ENCODE data around the gene AWAT2.

AWAT2 gene

DNA sequence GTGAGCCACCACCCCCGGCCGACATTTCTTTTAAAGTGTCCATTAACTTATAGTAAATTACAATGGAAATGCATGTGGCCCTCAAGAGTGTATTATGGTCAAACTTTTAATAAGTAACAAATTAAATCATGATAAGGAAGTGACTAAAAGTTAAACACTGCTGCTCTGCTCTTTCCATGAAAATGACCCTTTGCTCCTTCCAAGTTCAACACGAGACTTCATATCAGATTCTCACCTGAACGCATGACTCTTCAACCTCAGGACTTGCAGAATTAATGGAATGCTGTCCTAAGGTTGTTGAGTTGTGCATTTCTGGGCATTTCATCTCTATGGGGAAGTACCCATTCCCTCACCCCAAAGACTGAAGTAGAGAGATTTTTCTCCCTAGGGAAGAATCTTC is 27.1 kb downstream of the AWAT2 start:
- Histone ChIP-seq H3K79me1 (replicated peaks; ENCODE audit: low read length, poor library complexity, severe bottlenecking) (no peaks in the 10 kb centered on the region), H3K4me1 (ENCODE audit: control insufficient read depth, insufficient read depth, low read depth, low read length) (no peaks in the 10 kb centered on the region), H4K8ac (ENCODE audit: low read length) (no peak overlapping the region), H3K4me3 (ENCODE audit: insufficient read depth in 1 of 2, low read depth in 1 of 2, low read length in 2 of 2) (no peak overlapping the region), H3K4ac (ENCODE audit: low read depth in 1 of 2, low read length in 2 of 2) (no peak overlapping the region), H3K27me3 (ENCODE audit: control insufficient read depth in 1 of 2, insufficient read depth in 1 of 2, low read length in 2 of 2) (peaks cover 0 to 32% of the 10 kb centered on the region in 2 experiments), H3K4me2 (ENCODE audit: low read length, poor library complexity, severe bottlenecking) (no peak overlapping the region), H2AK5ac (ENCODE audit: low read length, severe bottlenecking) (no peak overlapping the region), H3K23ac (ENCODE audit: low read length in 2 of 2) (no peak overlapping the region), H3K9me3 (ENCODE audit: control insufficient read depth, low read length) (peaks cover 9% of the 10 kb centered on the region), H2AFZ (ENCODE audit: low read depth, low read length) (no peak overlapping the region), H3K18ac (ENCODE audit: low read depth in 1 of 2, low read length in 2 of 2) (no peak overlapping the region), H2BK12ac (ENCODE audit: low read length in 2 of 2) (no peak overlapping the region), H3K9ac (ENCODE audit: low read length) (no peak overlapping the region), H4K91ac (ENCODE audit: low read length) (no peak overlapping the region), H3K14ac (ENCODE audit: low read length in 2 of 2) (no peak overlapping the region), H2BK120ac (ENCODE audit: low read depth, low read length) (no peak overlapping the region), H2BK15ac (ENCODE audit: low read depth, poor library complexity, severe bottlenecking) (no peak overlapping the region), H3K27ac (ENCODE audit: low read length, poor library complexity, severe bottlenecking) (no peak overlapping the region), H3K36me3 (ENCODE audit: control insufficient read depth in 1 of 2, insufficient read depth in 2 of 2, low read depth in 1 of 2, low read length in 2 of 2) (no peaks in the 10 kb centered on the region), H2BK5ac (ENCODE audit: low read depth, low read length, poor library complexity, severe bottlenecking) (no peak overlapping the region)
- WGBS, result no CpG with 5 or more reads among the region's 4 CpGs
- DNase-seq, result no peak

DNA sequence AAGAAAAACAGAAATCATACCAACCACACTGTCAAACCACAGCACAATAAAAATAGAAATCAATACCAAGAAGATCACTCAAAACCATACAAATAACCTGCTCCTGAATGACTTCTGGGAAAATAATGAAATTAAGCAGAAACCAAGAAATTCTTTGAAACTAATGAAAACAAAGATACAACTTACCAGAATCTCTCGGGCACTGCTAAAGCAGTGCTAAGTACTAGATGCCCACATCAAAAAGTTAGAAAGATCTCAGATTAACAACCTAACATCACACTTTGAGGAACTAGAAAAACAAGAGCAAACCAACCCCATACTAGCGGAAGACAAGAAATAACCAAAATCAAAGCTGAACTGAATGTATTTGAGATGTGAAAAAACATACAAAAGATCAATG is 33.2 kb downstream of the AWAT2 start:
- Histone ChIP-seq H2BK12ac (ENCODE audit: low read length in 2 of 2) (no peak overlapping the region), H3K18ac (ENCODE audit: low read depth in 1 of 2, low read length in 2 of 2) (no peak overlapping the region), H2BK5ac (ENCODE audit: low read depth, low read length, poor library complexity, severe bottlenecking) (no peak overlapping the region), H3K23ac (ENCODE audit: low read length in 2 of 2) (no peak overlapping the region), H2AK5ac (ENCODE audit: low read length, severe bottlenecking) (no peak overlapping the region), H3K4me3 (ENCODE audit: insufficient read depth in 1 of 2, low read depth in 1 of 2, low read length in 2 of 2) (no peak overlapping the region), H2AFZ (ENCODE audit: low read depth, low read length) (no peak overlapping the region), H3K27ac (ENCODE audit: low read length, poor library complexity, severe bottlenecking) (no peak overlapping the region), H4K91ac (ENCODE audit: low read length) (no peak overlapping the region), H3K4me2 (ENCODE audit: low read length, poor library complexity, severe bottlenecking) (no peak overlapping the region), H3K79me1 (replicated peaks; ENCODE audit: low read length, poor library complexity, severe bottlenecking) (no peaks in the 10 kb centered on the region), H3K36me3 (ENCODE audit: control insufficient read depth in 1 of 2, insufficient read depth in 2 of 2, low read depth in 1 of 2, low read length in 2 of 2) (no peaks in the 10 kb centered on the region), H2BK15ac (ENCODE audit: low read depth, poor library complexity, severe bottlenecking) (no peak overlapping the region), H3K27me3 (ENCODE audit: control insufficient read depth in 1 of 2, insufficient read depth in 1 of 2, low read length in 2 of 2) (peaks cover 0 to 47% of the 10 kb centered on the region in 2 experiments), H3K14ac (ENCODE audit: low read length in 2 of 2) (no peak overlapping the region), H4K8ac (ENCODE audit: low read length) (no peak overlapping the region), H3K4me1 (ENCODE audit: control insufficient read depth, insufficient read depth, low read depth, low read length) (no peaks in the 10 kb centered on the region), H2BK120ac (ENCODE audit: low read depth, low read length) (no peak overlapping the region), H3K4ac (ENCODE audit: low read depth in 1 of 2, low read length in 2 of 2) (no peak overlapping the region), H3K9ac (ENCODE audit: low read length) (no peak overlapping the region), H3K9me3 (ENCODE audit: control insufficient read depth, low read length) (peaks cover 9% of the 10 kb centered on the region)
- DNase-seq, result no peak
- no CpG with 5 or more reads among the region's 2 CpGs for WGBS

DNA sequence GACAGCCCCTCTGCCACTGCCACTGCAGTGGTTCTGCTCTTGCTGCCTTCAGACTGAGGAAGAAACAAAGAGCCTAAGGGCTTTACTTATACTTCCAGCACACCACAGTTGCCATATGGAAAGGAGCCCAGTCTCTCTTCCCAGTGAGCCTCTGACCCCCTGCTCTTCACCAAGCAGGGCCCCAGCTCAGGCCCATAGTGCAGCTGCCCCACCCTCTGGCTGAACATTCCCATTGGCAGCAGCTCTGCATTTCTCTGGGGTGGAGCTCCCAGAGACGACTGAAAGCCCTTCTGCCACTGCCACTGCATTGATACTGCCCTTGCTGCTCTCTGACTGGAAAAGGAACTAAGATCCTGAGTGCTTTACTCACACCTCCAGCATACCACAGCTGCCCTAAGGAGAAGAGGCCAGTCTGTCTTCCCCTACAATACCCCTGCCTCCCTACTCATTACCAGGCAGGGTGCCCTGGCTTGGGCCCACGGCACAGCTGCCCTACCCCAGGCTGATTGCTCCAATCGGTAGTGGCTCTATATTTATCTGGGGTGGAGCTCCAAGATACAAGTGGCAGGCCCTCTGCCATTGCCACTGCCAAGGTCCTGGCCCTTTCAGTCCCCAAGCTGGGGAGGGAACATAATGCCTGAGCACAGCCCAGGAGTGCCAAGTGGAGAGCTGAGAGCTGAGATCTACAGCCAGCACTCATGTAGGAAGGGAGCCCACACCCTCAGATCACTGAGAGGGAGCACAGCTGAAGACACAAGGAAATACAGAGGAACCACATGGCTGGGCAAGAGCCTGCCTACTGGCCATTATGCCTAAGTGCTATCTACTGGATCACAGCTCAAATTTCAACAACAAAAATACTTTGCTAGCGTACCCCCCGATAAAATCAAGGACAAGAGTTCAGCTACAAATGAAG is 36.0 kb downstream of the AWAT2 start:
- H3K23ac ChIP-seq (ENCODE audit: low read length in 2 of 2), result no peak overlapping the region
- H3K9me3 ChIP-seq (ENCODE audit: control insufficient read depth, low read length), result peaks cover 4% of the 10 kb centered on the region
- H2BK120ac ChIP-seq (ENCODE audit: low read depth, low read length), result no peak overlapping the region
- H2AFZ ChIP-seq (ENCODE audit: low read depth, low read length), result no peak overlapping the region
- WGBS, result 79% methylated on average over 5 of the region's 5 CpGs
- no peak overlapping the region for H3K4me3 ChIP-seq (ENCODE audit: insufficient read depth in 1 of 2, low read depth in 1 of 2, low read length in 2 of 2)
- H3K4ac ChIP-seq (ENCODE audit: low read depth in 1 of 2, low read length in 2 of 2), result no peak overlapping the region
- H4K91ac ChIP-seq (ENCODE audit: low read length), result no peak overlapping the region
- H2BK12ac ChIP-seq (ENCODE audit: low read length in 2 of 2), result no peak overlapping the region
- peak overlapping the region in 1 of 2 experiments; percentile 12 for H3K18ac ChIP-seq (ENCODE audit: low read depth in 1 of 2, low read length in 2 of 2)
- no peak overlapping the region for H2BK5ac ChIP-seq (ENCODE audit: low read depth, low read length, poor library complexity, severe bottlenecking)
- no peak overlapping the region for H2BK15ac ChIP-seq (ENCODE audit: low read depth, poor library complexity, severe bottlenecking)
- H2AK5ac ChIP-seq (ENCODE audit: low read length, severe bottlenecking), result no peak overlapping the region
- H3K36me3 ChIP-seq (ENCODE audit: control insufficient read depth in 1 of 2, insufficient read depth in 2 of 2, low read depth in 1 of 2, low read length in 2 of 2), result no peaks in the 10 kb centered on the region
- no peaks in the 10 kb centered on the region for H3K79me1 ChIP-seq (replicated peaks; ENCODE audit: low read length, poor library complexity, severe bottlenecking)
- no peaks in the 10 kb centered on the region for H3K4me1 ChIP-seq (ENCODE audit: control insufficient read depth, insufficient read depth, low read depth, low read length)
- H3K27ac ChIP-seq (ENCODE audit: low read length, poor library complexity, severe bottlenecking), result no peak overlapping the region
- no peak overlapping the region for H3K14ac ChIP-seq (ENCODE audit: low read length in 2 of 2)
- H3K9ac ChIP-seq (ENCODE audit: low read length), result no peak overlapping the region
- no peak overlapping the region for H3K4me2 ChIP-seq (ENCODE audit: low read length, poor library complexity, severe bottlenecking)
- peaks cover 0 to 42% of the 10 kb centered on the region in 2 experiments for H3K27me3 ChIP-seq (ENCODE audit: control insufficient read depth in 1 of 2, insufficient read depth in 1 of 2, low read length in 2 of 2)
- no peak overlapping the region for H4K8ac ChIP-seq (ENCODE audit: low read length)
- DNase-seq, result no peak

DNA sequence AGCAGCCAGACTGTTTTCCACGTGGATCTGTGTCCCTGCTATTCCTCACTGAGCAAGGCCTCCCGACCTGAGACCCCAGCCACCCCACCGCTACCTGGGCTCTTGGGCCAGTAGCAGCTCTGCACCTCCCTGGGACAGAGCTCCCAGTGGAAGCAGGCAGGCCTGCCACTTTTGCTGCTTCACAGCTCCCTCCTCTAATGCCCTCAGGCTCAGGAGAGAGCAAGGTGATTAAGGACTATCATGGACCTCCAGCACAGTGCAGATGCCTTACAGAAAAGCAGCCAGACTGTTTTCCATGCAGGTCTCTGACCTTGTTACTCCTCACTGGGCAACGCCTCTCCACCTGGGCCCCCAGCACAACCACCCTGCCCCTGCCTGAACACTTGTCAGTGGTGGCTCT is 37.0 kb downstream of the AWAT2 start:
- 64% methylated on average over 4 of the region's 4 CpGs for WGBS
- H3K79me1 ChIP-seq (replicated peaks; ENCODE audit: low read length, poor library complexity, severe bottlenecking), result no peaks in the 10 kb centered on the region
- H3K9ac ChIP-seq (ENCODE audit: low read length), result no peak overlapping the region
- no peak overlapping the region for H4K8ac ChIP-seq (ENCODE audit: low read length)
- no peaks in the 10 kb centered on the region for H3K36me3 ChIP-seq (ENCODE audit: control insufficient read depth in 1 of 2, insufficient read depth in 2 of 2, low read depth in 1 of 2, low read length in 2 of 2)
- no peak overlapping the region for H3K14ac ChIP-seq (ENCODE audit: low read length in 2 of 2)
- no peak overlapping the region for H3K4me3 ChIP-seq (ENCODE audit: insufficient read depth in 1 of 2, low read depth in 1 of 2, low read length in 2 of 2)
- no peak overlapping the region for H3K4me2 ChIP-seq (ENCODE audit: low read length, poor library complexity, severe bottlenecking)
- no peak overlapping the region for H2BK120ac ChIP-seq (ENCODE audit: low read depth, low read length)
- H3K27ac ChIP-seq (ENCODE audit: low read length, poor library complexity, severe bottlenecking), result no peak overlapping the region
- H3K4ac ChIP-seq (ENCODE audit: low read depth in 1 of 2, low read length in 2 of 2), result no peak overlapping the region
- no peaks in the 10 kb centered on the region for H3K4me1 ChIP-seq (ENCODE audit: control insufficient read depth, insufficient read depth, low read depth, low read length)
- DNase-seq, result no peak
- no peak overlapping the region for H3K23ac ChIP-seq (ENCODE audit: low read length in 2 of 2)
- no peak overlapping the region for H2BK12ac ChIP-seq (ENCODE audit: low read length in 2 of 2)
- no peak overlapping the region for H4K91ac ChIP-seq (ENCODE audit: low read length)
- H2BK15ac ChIP-seq (ENCODE audit: low read depth, poor library complexity, severe bottlenecking), result no peak overlapping the region
- no peaks in the 10 kb centered on the region for H3K9me3 ChIP-seq (ENCODE audit: control insufficient read depth, low read length)
- H2AK5ac ChIP-seq (ENCODE audit: low read length, severe bottlenecking), result no peak overlapping the region
- peaks cover 0 to 38% of the 10 kb centered on the region in 2 experiments for H3K27me3 ChIP-seq (ENCODE audit: control insufficient read depth in 1 of 2, insufficient read depth in 1 of 2, low read length in 2 of 2)
- H3K18ac ChIP-seq (ENCODE audit: low read depth in 1 of 2, low read length in 2 of 2), result no peak overlapping the region
- no peak overlapping the region for H2BK5ac ChIP-seq (ENCODE audit: low read depth, low read length, poor library complexity, severe bottlenecking)
- no peak overlapping the region for H2AFZ ChIP-seq (ENCODE audit: low read depth, low read length)

Measured in mesenchymal stem cell (in vitro differentiated cells and primary cell).